GM21360 (cell line): ENCODE measurements around the gene DPY19L1.
"Not testable (repeated sequence)": the region's sequence is repeated elsewhere in the genome, so short reads cannot be mapped to it uniquely, and the experiment has no call there.

Experiments used
- ATAC-seq: cut with Tn5 transposase; IDR thresholded peaks from one replicate; pipeline ENCODE4 v1.9.1; 2021; ENCODE audit warnings: mild to moderate bottlenecking, moderate library complexity; ENCODE audit not compliant: unreplicated experiment

Gene DPY19L1

DNA sequence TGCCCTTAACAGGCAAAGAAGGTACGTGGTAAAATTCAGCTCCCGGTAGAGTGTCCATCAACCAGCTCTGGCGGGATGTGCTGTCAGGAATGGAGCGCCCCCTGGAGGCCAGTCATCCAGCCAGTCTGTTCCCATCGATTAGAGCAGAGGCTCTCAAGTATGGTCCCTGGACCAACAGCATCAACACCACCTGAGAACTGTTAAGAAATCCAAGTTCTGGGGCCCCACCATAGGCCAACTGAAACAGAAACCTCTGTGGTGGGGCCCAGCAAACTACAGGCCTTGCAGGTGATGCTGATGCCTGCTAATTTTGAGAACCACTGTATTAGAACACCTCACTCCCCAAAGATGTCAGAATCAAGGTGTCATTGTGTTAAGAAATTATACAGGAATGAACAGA lies 109.2 kb downstream of the DPY19L1 start:
- ATAC-seq: peak; percentile 91

DNA sequence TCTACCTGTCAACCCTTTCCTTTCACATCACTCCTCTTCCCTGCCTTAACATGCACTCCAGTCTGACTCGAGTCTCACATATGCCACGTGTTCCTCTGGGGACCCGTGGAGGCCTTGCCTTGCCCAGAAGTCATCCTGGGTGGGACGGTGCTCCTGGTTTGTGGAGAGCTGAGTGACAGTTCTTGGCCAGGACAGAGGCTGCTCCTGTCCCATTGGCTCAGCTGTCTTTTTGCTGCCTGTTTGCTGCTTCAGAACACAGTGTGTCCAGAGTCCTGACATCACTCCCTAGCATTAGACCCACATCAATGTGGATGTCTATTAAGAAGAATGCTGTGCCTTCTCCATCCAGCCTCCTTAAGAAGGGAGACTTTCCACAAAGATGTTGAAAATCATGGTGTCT lies 116.8 kb downstream of the DPY19L1 start:
- not testable (repeated sequence) for ATAC-seq

DNA sequence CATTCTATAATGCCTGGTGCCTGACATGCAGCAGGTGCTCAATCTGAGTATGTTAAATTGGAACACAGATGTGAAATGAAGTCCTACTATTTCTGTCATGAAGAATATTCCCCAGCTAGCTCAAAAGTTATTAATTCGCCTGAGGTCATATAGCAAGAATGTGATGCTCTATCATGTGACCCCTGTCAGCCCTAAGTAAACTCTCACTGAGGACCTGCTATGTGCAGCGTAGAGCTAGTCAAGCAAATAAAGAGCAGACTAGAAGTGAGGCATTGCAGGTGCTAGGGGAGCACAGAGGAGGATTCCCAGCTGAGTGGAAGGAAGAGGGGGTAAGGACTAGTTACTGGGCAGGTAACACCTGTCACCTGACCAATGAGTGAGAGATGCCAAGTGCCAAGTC lies 118.2 kb downstream of the DPY19L1 start:
- ATAC-seq: not testable (repeated sequence)

DNA sequence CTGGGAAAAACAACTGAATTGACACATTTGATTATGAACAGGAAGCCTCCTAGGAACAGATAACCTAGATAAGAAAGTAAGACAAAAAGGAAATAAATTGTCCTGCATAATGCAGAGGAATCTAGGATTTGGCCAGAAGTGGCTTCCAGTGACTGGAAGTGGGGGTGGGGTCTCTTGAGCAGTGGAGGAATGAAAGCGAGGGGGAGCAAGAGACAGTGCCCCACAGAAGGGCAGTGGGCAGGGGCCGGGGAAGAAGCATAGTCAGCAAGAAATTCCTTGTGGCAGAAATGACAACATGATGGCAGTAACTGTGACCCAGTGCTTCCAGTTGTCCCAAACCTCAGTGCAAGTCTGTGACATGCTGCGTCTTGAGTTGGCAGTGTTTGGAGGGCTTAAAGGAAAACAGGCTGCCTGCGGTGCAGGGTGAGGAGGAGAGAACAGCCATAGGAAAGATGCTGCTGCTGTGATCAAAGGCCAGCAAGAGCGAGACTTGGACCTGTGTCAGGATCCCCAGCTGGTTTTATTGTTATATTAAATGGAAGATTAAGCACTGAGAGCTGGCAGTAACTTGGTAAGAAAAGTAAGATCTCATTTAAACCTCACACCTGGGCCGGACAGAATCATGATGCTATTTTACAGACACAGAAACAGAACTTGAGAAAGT lies 119.0 kb downstream of the DPY19L1 start:
- ATAC-seq: not testable (repeated sequence)

DNA sequence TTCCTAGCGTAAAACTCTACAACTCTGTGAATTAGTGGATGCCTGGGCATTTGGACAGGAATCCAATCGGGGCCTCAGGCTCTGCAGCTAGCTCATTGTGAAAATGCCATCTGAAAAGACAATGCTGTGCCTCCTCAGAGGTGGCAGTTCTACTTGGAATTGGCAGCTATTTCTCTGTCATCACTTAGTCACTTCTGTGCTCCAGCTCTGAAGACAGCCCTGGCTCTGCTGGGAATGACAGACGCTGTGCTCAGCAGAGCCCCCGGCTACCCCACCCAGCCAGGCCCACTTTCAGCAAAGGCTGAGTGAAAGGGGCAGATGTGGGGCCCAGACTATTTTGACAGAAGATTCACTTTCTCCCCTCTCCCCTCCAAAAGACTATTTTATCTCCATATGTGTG lies 119.8 kb downstream of the DPY19L1 start:
- ATAC-seq: not testable (repeated sequence)

DNA sequence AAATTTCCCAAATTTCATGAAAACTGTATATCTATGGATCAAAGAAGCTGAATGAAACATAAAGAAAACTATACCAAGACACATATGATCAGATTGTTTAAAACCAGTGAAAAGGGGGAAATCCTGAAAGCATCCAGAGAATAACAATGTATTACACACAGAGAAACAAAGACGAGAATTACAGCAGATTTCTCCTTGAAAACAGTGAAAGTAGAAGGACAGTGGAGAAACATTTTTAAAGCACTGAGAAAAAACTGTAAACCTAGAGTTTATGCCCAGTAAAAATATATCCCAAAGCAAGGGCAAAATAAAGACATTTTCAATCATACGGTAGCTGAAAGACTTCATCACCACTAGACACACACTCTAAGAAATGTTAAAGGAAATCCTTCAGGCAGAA lies 121.0 kb downstream of the DPY19L1 start:
- no peak for ATAC-seq

DNA sequence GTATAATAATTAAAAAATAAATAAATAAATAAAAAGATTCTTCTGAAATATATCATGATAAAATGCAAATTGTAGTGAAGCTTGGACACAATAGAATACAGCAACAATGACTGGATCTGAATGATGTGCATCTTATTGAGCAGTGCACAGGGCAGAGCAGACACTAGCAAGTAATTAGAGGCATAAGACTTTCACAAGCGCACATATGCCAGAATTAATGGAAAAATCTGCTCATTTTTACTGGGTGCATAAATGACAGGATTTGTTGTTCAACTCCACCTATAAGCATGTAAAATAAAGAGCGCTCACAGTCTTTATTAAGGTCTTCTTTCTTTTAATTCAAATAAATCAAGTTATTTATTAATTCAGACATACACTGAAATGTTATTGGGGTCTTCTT lies 125.0 kb downstream of the DPY19L1 start:
- ATAC-seq: no peak

DNA sequence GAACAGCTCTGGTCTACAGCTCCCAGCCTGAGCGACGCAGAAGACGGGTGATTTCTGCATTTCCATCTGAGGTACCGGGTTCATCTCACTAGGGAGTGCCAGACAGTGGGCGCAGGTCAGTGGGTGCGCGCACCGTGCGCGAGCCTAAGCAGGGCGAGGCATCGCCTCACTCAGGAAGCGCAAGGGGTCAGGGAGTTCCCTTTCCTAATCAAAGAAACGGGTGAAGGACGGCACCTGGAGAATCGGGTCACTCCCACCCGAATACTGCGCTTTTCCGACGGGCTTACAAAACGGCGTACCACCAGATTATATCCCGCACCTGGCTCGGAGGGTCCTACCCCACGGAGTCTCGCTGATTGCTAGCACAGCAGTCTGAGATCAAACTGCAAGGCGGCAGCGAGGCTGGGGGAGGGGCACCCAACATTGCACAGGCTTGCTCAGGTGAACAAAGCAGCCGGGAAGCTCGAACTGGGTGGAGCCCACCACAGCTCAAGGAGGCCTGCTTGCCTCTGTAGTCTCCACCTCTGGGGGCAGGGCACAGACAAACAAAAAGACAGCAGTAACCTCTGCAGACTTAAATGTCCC lies 130.9 kb downstream of the DPY19L1 start:
- ATAC-seq: not testable (repeated sequence)

DNA sequence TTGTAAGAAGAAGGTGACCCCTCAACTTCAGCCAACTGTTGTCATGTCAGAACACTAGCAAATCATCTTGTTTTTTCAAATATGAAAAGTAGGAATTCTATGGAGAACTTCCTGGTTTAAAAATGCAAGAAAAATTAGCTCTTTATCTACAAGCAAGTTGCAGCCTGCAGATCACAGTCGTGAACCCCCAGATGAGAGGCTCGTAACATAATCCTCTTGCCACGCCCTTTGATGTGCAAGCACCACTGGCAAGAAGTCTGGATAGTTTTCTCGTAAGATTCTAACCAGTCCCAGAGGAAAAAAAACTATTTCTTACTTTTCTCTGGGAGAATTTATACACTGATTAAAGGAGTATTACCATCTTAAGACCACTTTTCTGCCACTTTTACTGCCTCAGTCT lies 132.3 kb downstream of the DPY19L1 start:
- no peak for ATAC-seq

DNA sequence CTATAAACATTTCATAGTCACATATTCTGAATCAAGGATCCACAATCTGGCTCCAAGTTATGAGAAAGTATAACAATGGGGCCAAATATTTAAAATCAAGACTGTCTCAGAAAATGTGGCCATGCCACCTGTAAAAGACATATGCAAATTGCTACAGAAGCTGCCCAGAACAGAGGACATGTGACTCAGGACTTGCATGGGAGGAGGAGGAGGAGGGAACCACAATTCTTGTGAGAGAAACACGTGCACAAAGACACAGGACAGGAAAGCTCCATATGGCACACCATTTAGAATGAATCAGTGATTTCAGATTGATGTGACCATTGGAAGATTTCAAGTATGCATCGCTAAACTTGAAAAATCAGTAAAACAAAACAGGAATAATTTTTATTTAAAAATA lies 133.4 kb downstream of the DPY19L1 start:
- ATAC-seq: not testable (repeated sequence)

DNA sequence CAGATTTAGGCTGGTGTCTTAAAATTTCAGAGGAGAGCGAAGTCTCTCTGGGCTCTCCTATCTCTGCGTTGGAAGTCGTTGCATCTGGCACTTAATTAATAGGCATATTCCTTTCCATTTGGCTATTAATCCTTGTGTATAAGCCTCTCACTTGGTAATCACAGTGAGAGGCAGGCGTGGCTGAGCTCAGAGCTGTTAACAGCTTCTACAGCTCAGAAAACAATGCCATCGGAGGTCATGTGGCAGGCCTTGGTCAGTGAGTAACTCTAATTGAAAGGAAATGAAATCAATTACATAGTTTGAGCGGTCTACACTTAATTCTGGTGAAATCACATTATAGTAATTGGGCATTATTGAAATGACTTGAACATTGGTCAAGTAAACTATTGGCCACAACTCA lies 135.1 kb downstream of the DPY19L1 start:
- no peak for ATAC-seq

DNA sequence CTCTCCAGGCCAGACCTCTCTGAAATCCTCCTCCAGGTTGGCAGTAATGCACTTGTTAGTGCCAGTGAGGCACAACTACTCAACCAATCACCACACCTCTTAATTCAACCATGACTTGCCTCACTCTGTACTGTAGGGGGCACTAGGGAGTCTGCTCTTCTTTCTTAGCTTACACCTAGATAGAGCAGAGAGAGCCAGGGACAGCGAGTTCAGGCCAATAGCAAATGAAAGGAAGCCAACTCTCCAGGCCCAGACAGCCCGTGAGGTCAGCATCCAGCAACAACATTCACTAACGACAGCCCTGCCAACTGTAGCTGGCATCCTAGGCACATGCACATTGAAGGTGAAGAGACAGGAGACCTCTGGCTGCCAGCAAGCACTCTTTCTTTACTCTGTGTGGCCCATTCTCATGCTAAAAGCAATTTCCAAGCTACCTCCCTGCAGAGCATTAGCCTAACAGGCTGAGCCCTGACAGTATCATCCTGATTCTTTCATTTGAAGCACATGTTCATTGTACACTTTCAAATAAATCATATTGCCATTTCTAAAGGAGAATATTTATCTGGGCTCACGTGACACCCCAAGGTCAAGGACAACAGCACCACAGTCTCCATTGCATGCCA lies 136.3 kb downstream of the DPY19L1 start:
- peak; percentile 63 for ATAC-seq

DNA sequence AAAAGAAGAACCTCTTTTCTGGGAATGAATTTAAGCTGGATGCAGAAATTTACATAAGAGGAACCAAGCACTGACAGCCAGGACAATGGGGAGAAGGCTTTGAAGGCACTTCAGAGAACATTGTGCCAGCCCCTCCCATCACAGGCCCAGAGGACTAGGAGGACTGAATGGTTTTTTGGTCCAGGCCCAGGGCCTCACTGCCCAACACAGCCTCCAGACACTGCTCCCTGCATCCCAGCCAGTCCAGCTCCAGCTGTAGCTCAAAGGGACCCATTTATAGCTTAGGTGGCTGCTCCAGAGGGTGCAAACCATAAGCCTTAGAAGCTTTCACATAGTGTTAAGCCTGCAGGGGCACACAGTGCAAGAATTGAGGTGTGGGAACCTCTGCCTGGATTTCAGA lies 142.1 kb downstream of the DPY19L1 start:
- ATAC-seq: no peak

DNA sequence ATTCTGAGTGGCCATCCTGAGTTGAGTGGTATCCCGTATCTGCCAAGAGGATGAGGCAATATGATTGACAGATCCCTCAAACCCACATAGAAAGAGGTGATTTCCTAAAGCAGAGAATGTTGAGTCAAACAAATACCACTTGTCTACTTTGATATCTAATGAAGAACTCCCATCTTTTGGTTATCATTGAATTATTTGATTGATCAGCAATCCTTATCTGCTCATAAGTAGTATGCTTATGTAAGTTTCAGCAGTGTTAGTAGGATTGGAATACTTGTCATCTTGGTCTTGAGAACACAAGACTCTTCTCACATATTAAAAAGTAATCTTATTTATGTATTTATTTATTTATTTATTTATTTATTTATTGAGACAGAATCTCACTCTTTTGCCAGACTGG lies 147.3 kb downstream of the DPY19L1 start:
- ATAC-seq: no peak

DNA sequence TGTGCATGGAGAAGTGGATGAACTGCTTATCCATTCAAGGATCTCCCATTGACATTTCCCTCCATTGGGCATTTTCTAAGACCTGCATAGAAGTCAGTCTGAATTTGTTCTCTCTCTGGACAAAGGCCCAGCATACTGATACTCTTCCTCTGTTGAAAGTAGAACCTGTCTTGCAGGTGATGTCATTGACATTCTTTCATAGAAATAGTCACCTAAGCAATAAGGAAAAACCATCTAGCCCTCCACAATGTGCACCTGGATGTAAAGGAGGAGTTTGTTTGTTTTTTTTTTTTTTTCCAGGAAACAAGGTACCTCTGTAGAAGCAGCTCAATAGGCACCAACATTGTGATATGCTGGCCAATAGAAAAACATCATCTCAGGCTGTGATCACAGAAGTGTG lies 150.4 kb downstream of the DPY19L1 start:
- ATAC-seq: no peak

DNA sequence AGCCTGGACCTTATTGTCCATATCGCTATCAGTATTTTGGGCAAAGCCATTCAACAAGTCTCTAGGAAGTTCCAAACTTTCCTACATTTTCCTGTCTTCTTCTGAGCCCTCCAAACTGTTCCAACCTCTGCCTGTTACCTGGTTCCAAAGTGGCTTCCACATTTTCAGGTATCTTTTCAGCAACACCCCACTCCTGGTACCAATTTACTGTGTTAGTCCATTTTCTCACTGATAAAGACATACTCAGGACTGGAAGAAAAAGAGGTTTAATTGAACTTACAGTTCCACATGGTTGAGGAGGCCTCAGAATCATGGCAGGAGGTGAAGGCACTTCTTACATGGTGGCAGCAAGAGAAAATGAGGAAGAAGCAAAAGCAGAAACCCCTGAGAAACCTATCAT lies 153.4 kb downstream of the DPY19L1 start:
- ATAC-seq: not testable (repeated sequence)

DNA sequence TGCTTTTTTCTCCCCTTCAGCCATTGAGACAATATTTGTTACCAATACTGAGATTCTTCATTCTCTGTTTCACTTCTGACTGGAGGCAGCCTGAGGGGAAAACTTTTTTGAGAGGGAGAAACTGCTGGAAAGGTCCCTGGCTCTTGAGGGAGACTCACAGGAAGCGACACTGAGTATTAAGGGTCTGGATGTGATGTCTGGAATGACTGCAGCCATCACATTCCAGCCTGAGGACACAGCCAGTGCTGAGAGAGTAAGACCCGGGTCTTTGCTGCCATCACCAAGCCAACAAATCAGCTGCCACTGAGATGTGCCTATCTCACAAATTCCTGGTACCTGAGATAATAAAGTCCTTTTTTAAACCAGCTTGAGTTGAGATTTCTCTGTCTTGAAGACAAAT lies 157.4 kb downstream of the DPY19L1 start:
- ATAC-seq: no peak

DNA sequence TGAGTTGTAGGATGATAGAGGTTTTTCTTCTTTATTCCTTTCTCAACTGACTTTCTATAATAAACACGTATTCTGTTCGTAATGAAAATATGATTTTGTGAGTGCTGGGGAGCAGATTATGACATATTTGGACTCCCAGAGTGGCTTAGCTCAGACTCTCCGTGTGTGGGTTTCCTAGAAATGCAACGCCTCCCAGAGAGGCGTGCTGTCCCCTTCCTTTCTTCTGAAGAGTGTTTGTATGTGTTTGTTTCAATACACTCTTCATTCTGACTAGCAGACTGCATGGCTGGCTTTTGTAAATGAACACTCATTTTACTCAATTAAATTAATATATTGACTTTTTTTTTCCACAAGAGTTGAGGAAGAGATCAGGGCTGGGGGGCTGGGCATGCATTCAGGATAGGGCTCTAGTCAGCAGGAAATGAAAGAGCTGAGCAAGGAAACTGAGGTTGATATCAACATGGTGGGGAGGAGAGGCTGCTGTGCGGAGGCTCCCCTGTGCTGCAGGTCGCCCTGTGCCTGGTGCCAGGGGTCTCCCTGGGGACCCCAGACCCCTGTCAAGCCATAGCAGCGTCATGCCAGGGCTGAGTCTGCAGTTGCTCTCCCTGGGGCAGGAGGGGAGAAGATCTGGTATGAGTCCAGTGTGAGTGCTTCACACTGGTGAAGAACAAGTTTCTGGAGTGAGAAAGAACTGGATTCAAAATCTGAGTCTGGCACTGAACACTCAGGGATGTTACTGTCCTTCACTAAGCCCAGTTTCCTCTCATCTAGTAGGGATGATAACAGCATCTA lies 158.1 kb downstream of the DPY19L1 start:
- not testable (repeated sequence) for ATAC-seq
